ENCODE measurements around the gene EEF1AKMT3.

GRCh38 chr12:57817261-57817989 is 45.0 kb downstream of the EEF1AKMT3 start:
- TF ChIP-seq CTCF (IDR thresholded peaks at IDR 0.05) (no peak), POLR2A (IDR thresholded peaks at IDR 0.05) (no peak)

All from sigmoid colon (tissue), 3 donors.